ENCODE measurements around the gene RGPD3. TPM values are rescaled to one million over a fixed set of nuclear protein-coding genes. Genes with fewer than 3 reads are reported as not detected.
A peak's percentile ranks its signal among the peaks of the same experiment; 100 is the strongest.
"Not testable (repeated sequence)": the region's sequence is repeated elsewhere in the genome, so short reads cannot be mapped to it uniquely, and the experiment has no call there.

Gene RGPD3
- total RNA-seq, 2 experiments from 2014 or later = 0.20 TPM; not detected in 1

GRCh38 chr2:106504192-106504591, 36.0 kb upstream of the RGPD3 start:
- H3K27me3 Mint-ChIP-seq (ENCODE audit: low read depth); H3K27ac Mint-ChIP-seq; CTCF ChIA-PET; DNase-seq; H3K4me3 Mint-ChIP-seq; H3K36me3 Mint-ChIP-seq (ENCODE audit: low read depth); H3K9me3 Mint-ChIP-seq; intact Hi-C loops (cut with micrococcal nuclease); H3K4me1 Mint-ChIP-seq (ENCODE audit: low read depth): not testable (repeated sequence)

- H3K4me3 Mint-ChIP-seq; H3K36me3 Mint-ChIP-seq (ENCODE audit: low read depth); intact Hi-C loops (cut with micrococcal nuclease); DNase-seq; H3K4me1 Mint-ChIP-seq (ENCODE audit: low read depth); H3K27ac Mint-ChIP-seq; H3K27me3 Mint-ChIP-seq (ENCODE audit: low read depth); CTCF ChIA-PET; H3K9me3 Mint-ChIP-seq: not testable (repeated sequence)
Observed at GRCh38 chr2:106502351-106502750, 34.1 kb upstream of the RGPD3 start.

- intact Hi-C loops (cut with micrococcal nuclease); H3K9me3 Mint-ChIP-seq; H3K36me3 Mint-ChIP-seq (ENCODE audit: low read depth); H3K27me3 Mint-ChIP-seq (ENCODE audit: low read depth); CTCF ChIA-PET; H3K27ac Mint-ChIP-seq; H3K4me3 Mint-ChIP-seq; H3K4me1 Mint-ChIP-seq (ENCODE audit: low read depth); DNase-seq: not testable (repeated sequence)
Observed at GRCh38 chr2:106500350-106500749, 32.1 kb upstream of the RGPD3 start.

GRCh38 chr2:106498549-106498948, 30.3 kb upstream of the RGPD3 start:
- H3K27me3 Mint-ChIP-seq (ENCODE audit: low read depth); H3K4me1 Mint-ChIP-seq (ENCODE audit: low read depth); DNase-seq: not testable (repeated sequence)

GRCh38 chr2:106492913-106493312, 24.7 kb upstream of the RGPD3 start:
- H3K27me3 Mint-ChIP-seq (ENCODE audit: low read depth); DNase-seq; H3K27ac Mint-ChIP-seq; H3K4me1 Mint-ChIP-seq (ENCODE audit: low read depth); H3K4me3 Mint-ChIP-seq; H3K9me3 Mint-ChIP-seq; intact Hi-C loops (cut with micrococcal nuclease); CTCF ChIA-PET; H3K36me3 Mint-ChIP-seq (ENCODE audit: low read depth): not testable (repeated sequence)

More at GRCh38 chr2:106498549-106498948, 30.3 kb upstream of the RGPD3 start:
- H3K36me3 Mint-ChIP-seq (ENCODE audit: low read depth); H3K4me3 Mint-ChIP-seq; H3K9me3 Mint-ChIP-seq; H3K27ac Mint-ChIP-seq; intact Hi-C loops (cut with micrococcal nuclease); CTCF ChIA-PET: not testable (repeated sequence)

- intact Hi-C loops (cut with micrococcal nuclease); H3K9me3 Mint-ChIP-seq; H3K4me1 Mint-ChIP-seq (ENCODE audit: low read depth); H3K4me3 Mint-ChIP-seq; H3K27ac Mint-ChIP-seq; H3K36me3 Mint-ChIP-seq (ENCODE audit: low read depth); DNase-seq; CTCF ChIA-PET: not testable (repeated sequence)
- H3K27me3 Mint-ChIP-seq (ENCODE audit: low read depth) = peaks cover 10% of the 10 kb centered on the region
Observed at GRCh38 chr2:106492399-106492798, 24.2 kb upstream of the RGPD3 start.

- H3K27ac Mint-ChIP-seq; DNase-seq; H3K4me1 Mint-ChIP-seq (ENCODE audit: low read depth); intact Hi-C loops (cut with micrococcal nuclease); CTCF ChIA-PET; H3K4me3 Mint-ChIP-seq; H3K9me3 Mint-ChIP-seq; H3K36me3 Mint-ChIP-seq (ENCODE audit: low read depth): not testable (repeated sequence)
- peaks cover 17% of the 10 kb centered on the region for H3K27me3 Mint-ChIP-seq (ENCODE audit: low read depth)
Observed at GRCh38 chr2:106489701-106490100, 21.5 kb upstream of the RGPD3 start.

GRCh38 chr2:106487386-106488191, 19.4 kb upstream of the RGPD3 start:
- CTCF ChIA-PET; H3K36me3 Mint-ChIP-seq (ENCODE audit: low read depth); intact Hi-C loops (cut with micrococcal nuclease); H3K27ac Mint-ChIP-seq; H3K9me3 Mint-ChIP-seq; H3K4me1 Mint-ChIP-seq (ENCODE audit: low read depth); DNase-seq; H3K4me3 Mint-ChIP-seq: not testable (repeated sequence)
- H3K27me3 Mint-ChIP-seq (ENCODE audit: low read depth) = peaks cover 17% of the 10 kb centered on the region

GRCh38 chr2:106486551-106487385, 18.6 kb upstream of the RGPD3 start, which contains the start of gene CD8B2:
CD8B2 (plus strand) TSS chr2:106487364; CDS start chr2:106487427, 63 bp downstream.
- CTCF ChIA-PET = not testable (repeated sequence)

GRCh38 chr2:106479563-106479962, 11.3 kb upstream of the RGPD3 start:
- CTCF ChIA-PET = interaction anchor here (0.6 kb wide), 1 partner anchor 362 kb away, joined by 3 read pairs; no protein-coding TSS in a partner anchor
- H3K27me3 Mint-ChIP-seq (ENCODE audit: low read depth); intact Hi-C loops (cut with micrococcal nuclease); DNase-seq; H3K4me3 Mint-ChIP-seq; H3K9me3 Mint-ChIP-seq; H3K4me1 Mint-ChIP-seq (ENCODE audit: low read depth); H3K36me3 Mint-ChIP-seq (ENCODE audit: low read depth); H3K27ac Mint-ChIP-seq: not testable (repeated sequence)

More at GRCh38 chr2:106486551-106487385, 18.6 kb upstream of the RGPD3 start, which contains the start of gene CD8B2:
- intact Hi-C loops (cut with micrococcal nuclease); H3K4me1 Mint-ChIP-seq (ENCODE audit: low read depth); H3K9me3 Mint-ChIP-seq; H3K4me3 Mint-ChIP-seq; H3K27ac Mint-ChIP-seq; H3K36me3 Mint-ChIP-seq (ENCODE audit: low read depth); DNase-seq: not testable (repeated sequence)
- peaks cover 17% of the 10 kb centered on the region for H3K27me3 Mint-ChIP-seq (ENCODE audit: low read depth)

- H3K36me3 Mint-ChIP-seq (ENCODE audit: low read depth); H3K27me3 Mint-ChIP-seq (ENCODE audit: low read depth); intact Hi-C loops (cut with micrococcal nuclease); H3K4me3 Mint-ChIP-seq; CTCF ChIA-PET; DNase-seq; H3K27ac Mint-ChIP-seq; H3K9me3 Mint-ChIP-seq; H3K4me1 Mint-ChIP-seq (ENCODE audit: low read depth): not testable (repeated sequence)
Observed at GRCh38 chr2:106477647-106478046, 9.4 kb upstream of the RGPD3 start.

GRCh38 chr2:106470658-106471057, 2.4 kb upstream of the RGPD3 start:
- H3K36me3 Mint-ChIP-seq (ENCODE audit: low read depth); H3K27me3 Mint-ChIP-seq (ENCODE audit: low read depth): not testable (repeated sequence)

More at GRCh38 chr2:106470658-106471057, 2.4 kb upstream of the RGPD3 start:
- H3K9me3 Mint-ChIP-seq; CTCF ChIA-PET; H3K4me1 Mint-ChIP-seq (ENCODE audit: low read depth); H3K27ac Mint-ChIP-seq; H3K4me3 Mint-ChIP-seq: not testable (repeated sequence)
- intact Hi-C loops (cut with micrococcal nuclease) = loop anchor here (2.0 kb wide), 1 partner anchor 72 kb away; no protein-coding TSS in a partner anchor
- DNase-seq = peak; percentile 79

All from activated naive CD4-positive, alpha-beta T cell treated with anti-CD3 and anti-CD28 coated beads for 36 hours (primary cell).